Fibroblast of lung (primary cell): ENCODE data around the gene TMEM94.
"Not testable (repeated sequence)": the region's sequence is repeated elsewhere in the genome, so short reads cannot be mapped to it uniquely, and the experiment has no call there.

ENCODE experiments used
- EZH2 ChIP-seq: IDR thresholded peaks from 2 replicates; pipeline ENCODE4 v1.5.1; 2012; ENCODE audit warnings: low read length, control low read depth, mild to moderate bottlenecking; ENCODE audit errors: missing control alignments
- TF ChIP-seq, protein P1 (sequence below), 2 donors: IDR thresholded peaks in 1 of 2; conservative IDR thresholded peaks in 1 of 2; 1 replicate in 1 of 2; 2 replicates in 1 of 2; pipeline ENCODE4 v1.5.1; 2011 to 2012; ENCODE audit warnings: low read length in 2 of 2, control low read depth in 1 of 2, inconsistent platforms in 1 of 2, low read depth in 1 of 2, mild to moderate bottlenecking in 1 of 2

GRCh38 chr17:75454672-75455071 lies 1.8 kb upstream of the TMEM94 start:
- TF ChIP-seq, protein P1, sequence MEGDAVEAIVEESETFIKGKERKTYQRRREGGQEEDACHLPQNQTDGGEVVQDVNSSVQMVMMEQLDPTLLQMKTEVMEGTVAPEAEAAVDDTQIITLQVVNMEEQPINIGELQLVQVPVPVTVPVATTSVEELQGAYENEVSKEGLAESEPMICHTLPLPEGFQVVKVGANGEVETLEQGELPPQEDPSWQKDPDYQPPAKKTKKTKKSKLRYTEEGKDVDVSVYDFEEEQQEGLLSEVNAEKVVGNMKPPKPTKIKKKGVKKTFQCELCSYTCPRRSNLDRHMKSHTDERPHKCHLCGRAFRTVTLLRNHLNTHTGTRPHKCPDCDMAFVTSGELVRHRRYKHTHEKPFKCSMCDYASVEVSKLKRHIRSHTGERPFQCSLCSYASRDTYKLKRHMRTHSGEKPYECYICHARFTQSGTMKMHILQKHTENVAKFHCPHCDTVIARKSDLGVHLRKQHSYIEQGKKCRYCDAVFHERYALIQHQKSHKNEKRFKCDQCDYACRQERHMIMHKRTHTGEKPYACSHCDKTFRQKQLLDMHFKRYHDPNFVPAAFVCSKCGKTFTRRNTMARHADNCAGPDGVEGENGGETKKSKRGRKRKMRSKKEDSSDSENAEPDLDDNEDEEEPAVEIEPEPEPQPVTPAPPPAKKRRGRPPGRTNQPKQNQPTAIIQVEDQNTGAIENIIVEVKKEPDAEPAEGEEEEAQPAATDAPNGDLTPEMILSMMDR (conservative IDR thresholded peaks at IDR 0.05 in 1 of 2, IDR thresholded peaks at IDR 0.05 in 1 of 2; ENCODE audit: low read depth in 1 of 2, low read length in 2 of 2), result not testable (repeated sequence)
- not testable (repeated sequence) for TF ChIP-seq EZH2
